Neural cell (in vitro differentiated cells): ENCODE measurements around the gene LRMDA. TPM values are rescaled to one million over a fixed set of nuclear protein-coding genes. Genes with fewer than 3 reads are reported as not detected.

Experiments used
- H2AFZ ChIP-seq: fragments of 200-600, 300-800 bp; sonication (generic), shearing (Covaris generic); 2 replicates; pipeline ENCODE4 v1.6.0; 2014; ENCODE audit warnings: low read depth, mild to moderate bottlenecking, antibody characterized with exemption, low read length, moderate library complexity
- H3F3A ChIP-seq: fragments of 200-600 bp; shearing (Covaris generic); 2 replicates; pipeline ENCODE4 v1.6.1; 2016; ENCODE audit warnings: mild to moderate bottlenecking, moderate library complexity, mixed read lengths, antibody characterized with exemption, low read length; ENCODE audit not compliant: insufficient read depth, poor library complexity, severe bottlenecking
- H3K27ac ChIP-seq: fragments of 200-600, 300-800 bp; sonication (generic), shearing (Covaris generic); 2 replicates; pipeline ENCODE4 v1.5.1; 2014; ENCODE audit warnings: mild to moderate bottlenecking, low read length, moderate library complexity
- H3K27me3 ChIP-seq: fragments of 300-800, 200-600 bp; sonication (generic), shearing (Covaris generic); 2 replicates; pipeline ENCODE4 v1.6.0; 2014; ENCODE audit warnings: mild to moderate bottlenecking, low read depth, low read length, moderate library complexity; ENCODE audit not compliant: insufficient read depth
- H3K36me3 ChIP-seq: fragments of 300-800, 200-600 bp; sonication (generic), shearing (Covaris generic); 2 replicates; pipeline ENCODE4 v1.5.1; 2014; ENCODE audit warnings: mild to moderate bottlenecking, antibody characterized with exemption, low read length, moderate library complexity; ENCODE audit not compliant: insufficient read depth
- H3K4me2 ChIP-seq: fragments of 300-800, 200-600 bp; sonication (generic), shearing (Covaris generic); 2 replicates; pipeline ENCODE4 v1.6.0; 2014; ENCODE audit warnings: mild to moderate bottlenecking, low read length
- H3K4me3 ChIP-seq: fragments of 300-800, 200-600 bp; sonication (generic), shearing (Covaris generic); 2 replicates; pipeline ENCODE4 v1.5.1; 2014; ENCODE audit warnings: mild to moderate bottlenecking, low read length, moderate library complexity
- H3K79me2 ChIP-seq: fragments of 200-600 bp; shearing (Covaris generic); replicated peaks from 2 replicates; pipeline ENCODE4 v1.6.0; 2014; ENCODE audit warnings: mild to moderate bottlenecking, low read length, moderate library complexity; ENCODE audit not compliant: insufficient read depth
- H3K9ac ChIP-seq: fragments of 300-800, 200-600 bp; sonication (generic), shearing (Covaris generic); 2 replicates; pipeline ENCODE4 v1.6.1; 2016; ENCODE audit warnings: mild to moderate bottlenecking, low read length, mixed read lengths
- H3K9me2 ChIP-seq: fragments of 200-600 bp; shearing (Covaris generic); 2 replicates; pipeline ENCODE4 v1.6.1; 2016; ENCODE audit warnings: mild to moderate bottlenecking, low read length, mixed read lengths; ENCODE audit not compliant: insufficient read depth
- H3K9me3 ChIP-seq: fragments of 200-600, 300-800 bp; sonication (generic), shearing (Covaris generic); 2 replicates; pipeline ENCODE4 v1.6.1; 2016; ENCODE audit warnings: mild to moderate bottlenecking, mixed run types, low read length, moderate library complexity, mixed read lengths
- H4K20me1 ChIP-seq: fragments of 200-600 bp; shearing (Covaris generic); 2 replicates; pipeline ENCODE4 v1.6.1; 2016; ENCODE audit warnings: mild to moderate bottlenecking, mixed run types; ENCODE audit not compliant: insufficient read depth
- CTCF ChIP-seq: fragments of 450-650 bp; IDR thresholded peaks from 2 replicates; pipeline ENCODE4 v1.5.1; 2014; ENCODE audit warnings: antibody characterized with exemption, mild to moderate bottlenecking, moderate library complexity; ENCODE audit not compliant: poor library complexity, severe bottlenecking
- EP300 ChIP-seq: fragments of 450-650 bp; conservative IDR thresholded peaks from 2 replicates; pipeline ENCODE4 v1.6.1; 2014; ENCODE audit warnings: antibody characterized with exemption, mild to moderate bottlenecking, moderate library complexity; ENCODE audit not compliant: poor library complexity, severe bottlenecking
- EZH2 ChIP-seq: fragments of 200-600, 300-800 bp; shearing (Covaris generic), sonication (generic); IDR thresholded peaks from 2 replicates; pipeline ENCODE4 v1.6.1; 2014; ENCODE audit warnings: antibody characterized with exemption, low read length, borderline replicate concordance, mild to moderate bottlenecking; ENCODE audit not compliant: insufficient read depth, poor library complexity, severe bottlenecking
- MXI1 ChIP-seq: fragments of 450-650 bp; conservative IDR thresholded peaks from 2 replicates; pipeline ENCODE4 v1.6.1; 2014; ENCODE audit warnings: antibody characterized with exemption, mild to moderate bottlenecking; ENCODE audit not compliant: poor library complexity, severe bottlenecking
- POLR2AphosphoS5 ChIP-seq: IDR thresholded peaks from 2 replicates; pipeline ENCODE4 v1.6.1; 2012
- RAD21 ChIP-seq: fragments of 450-650 bp; conservative IDR thresholded peaks from 2 replicates; pipeline ENCODE4 v1.6.1; 2014; ENCODE audit warnings: antibody characterized with exemption, mild to moderate bottlenecking, moderate library complexity
- REST ChIP-seq: IDR thresholded peaks from 2 replicates; pipeline ENCODE4 v1.6.1; 2012; ENCODE audit warnings: borderline replicate concordance
- SMC3 ChIP-seq: fragments of 450-650 bp; conservative IDR thresholded peaks from 2 replicates; pipeline ENCODE4 v1.6.1; 2014; ENCODE audit warnings: antibody characterized with exemption, mild to moderate bottlenecking, moderate library complexity; ENCODE audit not compliant: poor library complexity
- TAF1 ChIP-seq: IDR thresholded peaks from 2 replicates; pipeline ENCODE4 v1.6.1; 2012; ENCODE audit warnings: low read depth
- polyA plus RNA-seq: library from polyadenylated mRNA; depleted of rRNA; stranded (reverse); fragments of >200 nt; gene quantifications from 2 replicates; pipeline ENCODE4 v1.2.3, GENCODE V29; 2014

Gene LRMDA
- polyA plus RNA-seq, 1 donor from 2014 or later: 5.6 TPM

DNA sequence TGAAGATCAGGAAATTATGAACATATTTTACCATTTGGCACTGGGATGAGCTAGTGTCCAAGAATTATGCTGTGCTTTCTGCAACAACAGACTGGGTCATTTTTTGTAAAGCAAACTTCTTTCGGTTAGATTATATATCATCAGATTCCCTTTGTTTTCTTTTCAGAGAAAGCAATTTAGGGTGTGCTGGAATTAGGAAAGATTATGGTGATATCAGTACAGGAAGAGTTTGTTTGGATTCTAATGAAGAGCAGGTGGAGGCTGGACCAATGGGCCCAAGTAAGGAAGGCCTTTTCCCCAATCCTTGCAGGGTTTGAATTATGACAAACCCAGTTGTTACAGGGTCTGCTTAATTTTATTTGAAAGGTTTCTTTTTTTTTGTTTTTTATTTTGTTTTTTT lies 1113.4 kb downstream of the LRMDA start:
- no peaks in the 10 kb centered on the region for H4K20me1 ChIP-seq
- no peak overlapping the region for H3K4me2 ChIP-seq
- no peak overlapping the region for H3K27ac ChIP-seq
- no peaks in the 10 kb centered on the region for H3K9me2 ChIP-seq
- peak overlapping the region; percentile 11 for H2AFZ ChIP-seq
- no peaks in the 10 kb centered on the region for H3K9me3 ChIP-seq
- TF ChIP-seq REST (no peak), POLR2AphosphoS5 (no peak), CTCF (no peak), MXI1 (no peak), TAF1 (no peak)
- H3K36me3 ChIP-seq: no peaks in the 10 kb centered on the region
- no peaks in the 10 kb centered on the region for H3F3A ChIP-seq
- H3K4me3 ChIP-seq: no peak overlapping the region
- H3K79me2 ChIP-seq: no peaks in the 10 kb centered on the region
- no peaks in the 10 kb centered on the region for H3K27me3 ChIP-seq
- no peak overlapping the region for H3K9ac ChIP-seq

DNA sequence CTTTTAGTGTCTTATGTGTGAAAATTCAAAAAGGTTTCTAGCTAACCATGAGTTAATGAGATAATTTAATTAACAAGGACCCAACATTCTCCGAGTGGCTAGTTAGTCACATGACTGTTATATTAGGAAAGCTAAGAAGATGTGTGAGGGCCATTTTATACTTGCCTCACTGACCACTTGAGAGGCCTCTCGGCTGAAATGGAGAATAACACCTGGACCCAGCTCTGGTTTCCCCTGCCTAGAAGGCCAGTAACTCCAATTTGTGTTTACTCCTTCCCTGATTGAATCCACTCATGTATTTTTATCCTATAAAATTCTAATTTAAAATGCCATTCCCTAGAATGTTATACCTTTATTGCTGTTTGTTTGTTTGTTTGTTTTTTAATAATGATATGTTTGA lies 1115.0 kb downstream of the LRMDA start:
- Histone ChIP-seq H3K4me2 (no peak overlapping the region), H3K4me3 (no peak overlapping the region), H2AFZ (no peak overlapping the region), H3K27me3 (no peaks in the 10 kb centered on the region), H3K27ac (no peak overlapping the region), H3F3A (no peaks in the 10 kb centered on the region), H3K9me3 (no peaks in the 10 kb centered on the region), H3K9me2 (no peaks in the 10 kb centered on the region), H3K79me2 (no peaks in the 10 kb centered on the region), H3K36me3 (no peaks in the 10 kb centered on the region), H4K20me1 (no peaks in the 10 kb centered on the region), H3K9ac (no peak overlapping the region)
- TF ChIP-seq EP300: no peak
- no peak for TF ChIP-seq SMC3
- TF ChIP-seq RAD21: no peak
- no peak for TF ChIP-seq TAF1
- no peak for TF ChIP-seq REST
- no peak for TF ChIP-seq CTCF
- no peak for TF ChIP-seq EZH2
- TF ChIP-seq MXI1: no peak
- TF ChIP-seq POLR2AphosphoS5: no peak
